ENCODE measurements around the gene DYNLT4.

DNA sequence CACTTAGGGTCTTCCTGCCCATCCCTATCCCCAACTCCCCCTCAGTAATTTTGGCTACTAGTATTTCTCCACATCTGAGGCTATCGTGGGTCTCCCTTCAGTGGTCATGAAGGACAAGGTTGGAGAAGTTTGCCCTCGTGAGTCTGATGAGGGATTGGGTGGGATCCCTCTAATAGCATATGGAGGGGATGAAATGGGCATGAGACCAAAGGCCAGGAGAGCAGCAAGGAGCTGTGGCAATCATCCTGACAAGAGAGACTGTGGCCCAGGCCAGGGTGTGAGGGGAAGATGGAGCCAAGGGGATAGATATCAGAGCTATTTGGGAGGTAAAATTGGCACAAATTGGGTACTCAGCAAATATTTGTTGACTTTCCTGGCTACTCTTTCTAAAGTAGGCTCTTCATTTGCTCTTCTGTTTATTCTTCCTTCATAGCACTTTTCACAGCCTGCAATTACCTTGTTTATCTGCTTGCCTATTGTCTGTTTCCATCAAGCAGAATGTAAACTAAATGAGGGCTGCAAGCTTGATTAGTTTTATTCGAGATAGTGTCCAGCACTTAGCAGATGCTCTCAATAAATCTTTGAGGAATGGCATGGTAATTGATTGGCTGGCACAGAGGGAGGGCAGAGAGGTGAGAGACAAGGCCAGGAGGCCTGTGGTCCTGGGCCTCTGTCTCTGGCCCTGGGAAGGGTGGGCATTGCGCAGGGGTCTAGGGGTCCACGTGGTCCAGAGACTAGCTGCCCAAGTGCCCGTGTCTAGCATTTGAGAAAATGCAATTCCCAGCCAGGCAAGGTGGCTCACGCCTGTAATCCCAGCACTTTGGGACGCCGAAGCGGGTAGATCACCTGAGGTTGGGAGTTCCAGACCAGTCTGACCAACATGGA lies 8.4 kb downstream of the DYNLT4 start:
- TF ChIP-seq EZH2phosphoT487 (IDR thresholded peaks at IDR 0.05; ENCODE audit: borderline replicate concordance, low read depth) (no peak), CTCF (IDR thresholded peaks at IDR 0.05) (no peak), RXRA (IDR thresholded peaks at IDR 0.05; ENCODE audit: borderline replicate concordance, low read depth) (no peak), EP300 (IDR thresholded peaks at IDR 0.05; ENCODE audit: borderline replicate concordance in 1 of 2, low read depth in 1 of 2, low read length in 1 of 2) (no peak), POLR2AphosphoS5 (IDR thresholded peaks at IDR 0.05; ENCODE audit: low read depth, low read length) (no peak)
- TF ChIP-seq, protein P1, sequence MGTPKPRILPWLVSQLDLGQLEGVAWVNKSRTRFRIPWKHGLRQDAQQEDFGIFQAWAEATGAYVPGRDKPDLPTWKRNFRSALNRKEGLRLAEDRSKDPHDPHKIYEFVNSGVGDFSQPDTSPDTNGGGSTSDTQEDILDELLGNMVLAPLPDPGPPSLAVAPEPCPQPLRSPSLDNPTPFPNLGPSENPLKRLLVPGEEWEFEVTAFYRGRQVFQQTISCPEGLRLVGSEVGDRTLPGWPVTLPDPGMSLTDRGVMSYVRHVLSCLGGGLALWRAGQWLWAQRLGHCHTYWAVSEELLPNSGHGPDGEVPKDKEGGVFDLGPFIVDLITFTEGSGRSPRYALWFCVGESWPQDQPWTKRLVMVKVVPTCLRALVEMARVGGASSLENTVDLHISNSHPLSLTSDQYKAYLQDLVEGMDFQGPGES (IDR thresholded peaks at IDR 0.05; ENCODE audit: low read depth, low read length), result no peak
